ENCODE results near the gene SIL1.

Gene SIL1

DNA sequence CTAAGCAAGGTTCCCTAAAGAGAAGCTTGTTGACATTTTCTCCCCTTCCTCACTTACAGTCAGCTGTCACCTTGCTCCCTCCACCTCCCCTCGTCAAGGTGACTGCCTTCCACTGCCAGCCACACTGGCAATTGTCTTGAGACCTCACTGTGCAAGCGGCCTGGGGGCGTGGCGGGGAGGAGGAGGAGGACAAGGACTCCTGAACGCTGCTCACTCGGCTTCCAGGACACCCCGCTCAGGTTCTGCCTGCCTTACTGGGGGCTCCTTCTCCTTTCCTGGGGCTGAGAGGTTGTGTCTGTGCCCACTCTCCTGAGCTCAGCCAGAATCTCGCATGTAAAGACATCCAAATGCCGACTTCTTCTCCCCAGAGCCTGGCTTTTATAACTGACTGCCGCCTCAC lies 262.7 kb downstream of the SIL1 start:
- no peak for DNase-seq
- no peaks in the 10 kb centered on the region for H3K9me3 ChIP-seq (ENCODE audit: control extremely low read depth in 1 of 5, control insufficient read depth in 4 of 5, insufficient read depth in 2 of 5, low read depth in 1 of 5, low read length in 4 of 5)
- ChIA-PET CTCF (interaction anchor here (1.1 kb wide), 1 partner anchor 11 kb away, joined by 3 read pairs; no protein-coding TSS in a partner anchor), POLR2A (no interaction called here)
- H3K4me1 ChIP-seq (ENCODE audit: control extremely low read depth in 1 of 4, control insufficient read depth in 4 of 4, insufficient read depth in 4 of 4, low read length in 3 of 4), result peaks cover 0 to 2% (median 0%) of the 10 kb centered on the region in 4 experiments
- no peak overlapping the region for H3K4me3 ChIP-seq (ENCODE audit: control insufficient read depth in 1 of 7, extremely low read depth in 1 of 7, insufficient read depth in 4 of 7, low read depth in 2 of 7, low read length in 6 of 7)
- no peaks in the 10 kb centered on the region for H3K27me3 ChIP-seq (replicated peaks in 2 of 5; ENCODE audit: control insufficient read depth in 4 of 5, insufficient read depth in 5 of 5, low read length in 4 of 5)
- 96% methylated on average over 7 of the region's 10 CpGs for WGBS (ENCODE audit: insufficient coverage)
- no peak overlapping the region for H3K27ac ChIP-seq (ENCODE audit: insufficient read depth in 1 of 2, low read depth in 1 of 2, low read length in 2 of 2, poor library complexity in 1 of 2, severe bottlenecking in 2 of 2)
- H3K36me3 ChIP-seq (ENCODE audit: control insufficient read depth in 4 of 4, insufficient read depth in 4 of 4, low read length in 3 of 4), result peaks cover 15 to 58% (median 43%) of the 10 kb centered on the region in 4 experiments

DNA sequence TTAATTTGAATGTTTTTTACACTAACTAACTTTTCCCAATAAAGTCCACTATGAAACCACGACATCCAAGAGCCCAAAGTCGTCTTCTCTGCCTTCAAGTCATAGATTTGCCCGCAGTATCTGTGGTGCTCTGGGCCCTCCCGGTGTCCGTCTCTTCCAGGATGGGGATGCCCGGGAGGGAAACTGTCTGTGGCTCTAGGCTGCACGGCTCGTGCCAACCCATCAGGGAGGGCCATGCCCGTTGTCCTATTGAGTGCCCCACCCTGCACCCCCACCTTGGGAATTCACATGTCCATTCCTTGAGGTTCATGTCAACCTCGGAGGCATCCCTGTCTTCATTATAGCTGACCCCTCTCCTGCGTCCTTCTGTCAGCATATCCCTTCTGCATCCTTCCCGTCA lies 263.2 kb downstream of the SIL1 start:
- H3K36me3 ChIP-seq (ENCODE audit: control insufficient read depth in 4 of 4, insufficient read depth in 4 of 4, low read length in 3 of 4), result peaks cover 18 to 62% (median 47%) of the 10 kb centered on the region in 4 experiments
- POLR2A ChIA-PET, result no interaction called here

DNA sequence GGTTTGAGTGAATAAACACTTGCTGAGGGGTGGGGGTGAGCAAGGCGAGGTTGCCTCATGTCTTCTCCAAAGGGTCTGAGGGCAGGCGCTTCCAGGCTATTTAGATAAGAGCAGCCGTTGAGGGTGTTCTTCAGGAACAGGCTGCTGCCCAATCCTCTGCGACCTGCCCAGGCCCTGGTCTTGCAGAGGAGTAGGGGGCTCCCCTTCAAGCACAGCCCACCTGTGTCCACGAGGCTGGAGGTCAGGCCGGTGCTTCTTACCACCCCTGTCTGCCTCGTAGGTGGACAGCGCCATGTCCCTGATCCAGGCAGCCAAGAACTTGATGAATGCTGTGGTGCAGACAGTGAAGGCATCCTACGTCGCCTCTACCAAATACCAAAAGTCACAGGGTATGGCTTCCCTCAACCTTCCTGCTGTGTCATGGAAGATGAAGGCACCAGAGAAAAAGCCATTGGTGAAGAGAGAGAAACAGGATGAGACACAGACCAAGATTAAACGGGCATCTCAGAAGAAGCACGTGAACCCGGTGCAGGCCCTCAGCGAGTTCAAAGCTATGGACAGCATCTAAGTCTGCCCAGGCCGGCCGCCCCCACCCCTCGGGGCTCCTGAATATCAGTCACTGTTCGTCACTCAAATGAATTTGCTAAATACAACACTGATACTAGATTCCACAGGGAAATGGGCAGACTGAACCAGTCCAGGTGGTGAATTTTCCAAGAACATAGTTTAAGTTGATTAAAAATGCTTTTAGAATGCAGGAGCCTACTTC lies 264.5 kb downstream of the SIL1 start:
- 95% methylated on average over 10 of the region's 18 CpGs for WGBS (ENCODE audit: insufficient coverage)
- ChIA-PET POLR2A (no interaction called here), CTCF (no interaction called here)
- no peaks in the 10 kb centered on the region for H3K27me3 ChIP-seq (replicated peaks in 2 of 5; ENCODE audit: control insufficient read depth in 4 of 5, insufficient read depth in 5 of 5, low read length in 4 of 5)
- peaks cover 0 to 2% (median 0%) of the 10 kb centered on the region in 4 experiments for H3K4me1 ChIP-seq (ENCODE audit: control extremely low read depth in 1 of 4, control insufficient read depth in 4 of 4, insufficient read depth in 4 of 4, low read length in 3 of 4)
- no peak for DNase-seq
- no peak overlapping the region for H3K4me3 ChIP-seq (ENCODE audit: control insufficient read depth in 1 of 7, extremely low read depth in 1 of 7, insufficient read depth in 4 of 7, low read depth in 2 of 7, low read length in 6 of 7)
- H3K9me3 ChIP-seq (ENCODE audit: control extremely low read depth in 1 of 5, control insufficient read depth in 4 of 5, insufficient read depth in 2 of 5, low read depth in 1 of 5, low read length in 4 of 5), result no peaks in the 10 kb centered on the region
- H3K27ac ChIP-seq (ENCODE audit: insufficient read depth in 1 of 2, low read depth in 1 of 2, low read length in 2 of 2, poor library complexity in 1 of 2, severe bottlenecking in 2 of 2), result no peak overlapping the region
- H3K36me3 ChIP-seq (ENCODE audit: control insufficient read depth in 4 of 4, insufficient read depth in 4 of 4, low read length in 3 of 4), result peaks cover 19 to 70% (median 53%) of the 10 kb centered on the region in 4 experiments

More for the DNA sequence above, 263.2 kb downstream of the SIL1 start:
- no peak for DNase-seq
- CTCF ChIA-PET, result interaction anchor here (1.1 kb wide), 1 partner anchor 10 kb away, joined by 3 read pairs; no protein-coding TSS in a partner anchor
- H3K27ac ChIP-seq (ENCODE audit: insufficient read depth in 1 of 2, low read depth in 1 of 2, low read length in 2 of 2, poor library complexity in 1 of 2, severe bottlenecking in 2 of 2), result no peak overlapping the region
- H3K4me3 ChIP-seq (ENCODE audit: control insufficient read depth in 1 of 7, extremely low read depth in 1 of 7, insufficient read depth in 4 of 7, low read depth in 2 of 7, low read length in 6 of 7), result no peak overlapping the region
- H3K9me3 ChIP-seq (ENCODE audit: control extremely low read depth in 1 of 5, control insufficient read depth in 4 of 5, insufficient read depth in 2 of 5, low read depth in 1 of 5, low read length in 4 of 5), result no peaks in the 10 kb centered on the region
- peaks cover 0 to 2% (median 0%) of the 10 kb centered on the region in 4 experiments for H3K4me1 ChIP-seq (ENCODE audit: control extremely low read depth in 1 of 4, control insufficient read depth in 4 of 4, insufficient read depth in 4 of 4, low read length in 3 of 4)
- 97% methylated on average over 10 of the region's 12 CpGs for WGBS (ENCODE audit: insufficient coverage)
- no peaks in the 10 kb centered on the region for H3K27me3 ChIP-seq (replicated peaks in 2 of 5; ENCODE audit: control insufficient read depth in 4 of 5, insufficient read depth in 5 of 5, low read length in 4 of 5)

GRCh38 chr5:138932171-138932810 lies 265.9 kb downstream of the SIL1 start:
- ChIA-PET POLR2A (no interaction called here), CTCF (interaction anchor here (1.0 to 1.5 kb wide), 4 partner anchors 15 to 107 kb away, joined by 3 read pairs; no protein-coding TSS in a partner anchor)
- WGBS (ENCODE audit: insufficient coverage), result 96% methylated on average over 20 of the region's 20 CpGs
- no peaks in the 10 kb centered on the region for H3K9me3 ChIP-seq (ENCODE audit: control extremely low read depth in 1 of 5, control insufficient read depth in 4 of 5, insufficient read depth in 2 of 5, low read depth in 1 of 5, low read length in 4 of 5)
- peaks cover 0 to 2% (median under 1%) of the 10 kb centered on the region in 4 experiments for H3K4me1 ChIP-seq (ENCODE audit: control extremely low read depth in 1 of 4, control insufficient read depth in 4 of 4, insufficient read depth in 4 of 4, low read length in 3 of 4)
- DNase-seq, result peak in 1 of 3 donors; percentile 14
- no peak overlapping the region for H3K4me3 ChIP-seq (ENCODE audit: control insufficient read depth in 1 of 7, extremely low read depth in 1 of 7, insufficient read depth in 4 of 7, low read depth in 2 of 7, low read length in 6 of 7)
- H3K36me3 ChIP-seq (ENCODE audit: control insufficient read depth in 4 of 4, insufficient read depth in 4 of 4, low read length in 3 of 4), result peaks cover 19 to 77% (median 54%) of the 10 kb centered on the region in 4 experiments
- H3K27me3 ChIP-seq (replicated peaks in 2 of 5; ENCODE audit: control insufficient read depth in 4 of 5, insufficient read depth in 5 of 5, low read length in 4 of 5), result no peaks in the 10 kb centered on the region
- peak overlapping the region in 1 of 2 experiments; percentile 3 for H3K27ac ChIP-seq (ENCODE audit: insufficient read depth in 1 of 2, low read depth in 1 of 2, low read length in 2 of 2, poor library complexity in 1 of 2, severe bottlenecking in 2 of 2)

- H3K27me3 ChIP-seq (replicated peaks in 2 of 5; ENCODE audit: control insufficient read depth in 4 of 5, insufficient read depth in 5 of 5, low read length in 4 of 5), result no peaks in the 10 kb centered on the region
- 98% methylated on average over 6 of the region's 10 CpGs for WGBS (ENCODE audit: insufficient coverage)
- no peak overlapping the region for H3K27ac ChIP-seq (ENCODE audit: insufficient read depth in 1 of 2, low read depth in 1 of 2, low read length in 2 of 2, poor library complexity in 1 of 2, severe bottlenecking in 2 of 2)
- H3K9me3 ChIP-seq (ENCODE audit: control extremely low read depth in 1 of 5, control insufficient read depth in 4 of 5, insufficient read depth in 2 of 5, low read depth in 1 of 5, low read length in 4 of 5), result no peaks in the 10 kb centered on the region
- peaks cover 19 to 89% (median 63%) of the 10 kb centered on the region in 4 experiments for H3K36me3 ChIP-seq (ENCODE audit: control insufficient read depth in 4 of 4, insufficient read depth in 4 of 4, low read length in 3 of 4)
- peaks cover 0 to 1% (median 0%) of the 10 kb centered on the region in 4 experiments for H3K4me1 ChIP-seq (ENCODE audit: control extremely low read depth in 1 of 4, control insufficient read depth in 4 of 4, insufficient read depth in 4 of 4, low read length in 3 of 4)
- ChIA-PET CTCF (no interaction called here), POLR2A (no interaction called here)
- no peak for DNase-seq
- no peak overlapping the region for H3K4me3 ChIP-seq (ENCODE audit: control insufficient read depth in 1 of 7, extremely low read depth in 1 of 7, insufficient read depth in 4 of 7, low read depth in 2 of 7, low read length in 6 of 7)
Observed at GRCh38 chr5:138930371-138931097, 267.6 kb downstream of the SIL1 start.

DNA sequence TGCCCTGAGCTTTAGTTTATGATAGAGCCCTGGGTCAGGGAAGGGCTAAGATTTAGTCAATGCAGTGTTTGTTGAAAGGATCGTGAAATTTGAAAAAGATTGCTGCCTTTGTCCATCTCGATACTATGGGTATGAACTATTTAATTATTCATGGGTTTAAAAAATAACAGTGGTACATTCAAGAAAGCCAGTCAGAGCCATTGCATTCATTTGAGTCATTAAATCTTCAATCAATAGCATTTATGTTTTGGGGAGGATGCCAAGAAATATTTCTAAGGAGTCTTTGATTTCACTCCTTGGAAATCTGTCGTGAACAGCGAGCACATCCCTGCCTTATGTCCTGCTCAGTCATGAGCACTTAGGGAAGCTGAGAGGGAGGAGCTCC lies 268.6 kb downstream of the SIL1 start:
- H3K4me3 ChIP-seq (ENCODE audit: control insufficient read depth in 1 of 7, extremely low read depth in 1 of 7, insufficient read depth in 4 of 7, low read depth in 2 of 7, low read length in 6 of 7), result no peak overlapping the region
- H3K27me3 ChIP-seq (replicated peaks in 2 of 5; ENCODE audit: control insufficient read depth in 4 of 5, insufficient read depth in 5 of 5, low read length in 4 of 5), result no peaks in the 10 kb centered on the region
- H3K36me3 ChIP-seq (ENCODE audit: control insufficient read depth in 4 of 4, insufficient read depth in 4 of 4, low read length in 3 of 4), result peaks cover 22 to 90% (median 66%) of the 10 kb centered on the region in 4 experiments
- H3K4me1 ChIP-seq (ENCODE audit: control extremely low read depth in 1 of 4, control insufficient read depth in 4 of 4, insufficient read depth in 4 of 4, low read length in 3 of 4), result peaks cover 0 to 1% (median 0%) of the 10 kb centered on the region in 4 experiments
- H3K9me3 ChIP-seq (ENCODE audit: control extremely low read depth in 1 of 5, control insufficient read depth in 4 of 5, insufficient read depth in 2 of 5, low read depth in 1 of 5, low read length in 4 of 5), result no peaks in the 10 kb centered on the region
- CTCF ChIA-PET, result no interaction called here
- no peak for DNase-seq
- no peak overlapping the region for H3K27ac ChIP-seq (ENCODE audit: insufficient read depth in 1 of 2, low read depth in 1 of 2, low read length in 2 of 2, poor library complexity in 1 of 2, severe bottlenecking in 2 of 2)
- 90% methylated on average over 2 of the region's 4 CpGs for WGBS (ENCODE audit: insufficient coverage)
- POLR2A ChIA-PET, result no interaction called here
